ENCODE results near the gene ABHD11. TPM values are rescaled to one million over a fixed set of nuclear protein-coding genes. Genes with fewer than 3 reads are reported as not detected.

Gene ABHD11
- total and polyA plus RNA-seq, 2 experiments from 2014 or later, result 30.7 to 90.9 TPM

GRCh38 chr7:73768641-73769480 is 30.3 kb upstream of the ABHD11 start:
- no peak for TF ChIP-seq EZH2 (IDR thresholded peaks at IDR 0.05; ENCODE audit: borderline replicate concordance)
- no peak for TF ChIP-seq CTCF (IDR thresholded peaks at IDR 0.05; ENCODE audit: poor library complexity)
- TF ChIP-seq EZH2phosphoT487 (IDR thresholded peaks at IDR 0.05; ENCODE audit: low read depth, severe bottlenecking, unreplicated experiment), result no peak
- Histone ChIP-seq H3K27me3 (no peaks in the 10 kb centered on the region), H3K9me2 (replicated peaks; ENCODE audit: insufficient read depth) (no peaks in the 10 kb centered on the region), H4K20me1 (ENCODE audit: insufficient read depth, poor library complexity, severe bottlenecking) (no peaks in the 10 kb centered on the region), H3K27ac (peak overlapping the region; percentile 94), H2AFZ (no peak overlapping the region), H3K4me2 (peak overlapping the region; percentile 88), H3K9me3 (ENCODE audit: low read depth) (no peaks in the 10 kb centered on the region), H3K79me2 (peaks cover 14% of the 10 kb centered on the region), H3K4me1 (ENCODE audit: insufficient read depth) (peaks cover 1% of the 10 kb centered on the region), H3K36me3 (replicated peaks; ENCODE audit: insufficient read depth, low read depth) (no peaks in the 10 kb centered on the region), H3K4me3 (no peak overlapping the region)
- DNase-seq (ENCODE audit: low spot score), result no peak
- 92% methylated on average over 51 of the region's 53 CpGs for WGBS (ENCODE audit: low lambda C conversion rate, missing lambda C conversion rate)

GRCh38 chr7:73766556-73767229 is 28.1 kb upstream of the ABHD11 start:
- H3K79me2 ChIP-seq, result peaks cover 14% of the 10 kb centered on the region
- H3K36me3 ChIP-seq (replicated peaks; ENCODE audit: insufficient read depth, low read depth), result no peaks in the 10 kb centered on the region
- 81% methylated on average over 17 of the region's 17 CpGs for WGBS (ENCODE audit: low lambda C conversion rate, missing lambda C conversion rate)
- H3K4me1 ChIP-seq (ENCODE audit: insufficient read depth), result no peaks in the 10 kb centered on the region
- no peaks in the 10 kb centered on the region for H3K9me3 ChIP-seq (ENCODE audit: low read depth)
- H3K27me3 ChIP-seq, result no peaks in the 10 kb centered on the region
- DNase-seq (ENCODE audit: low spot score), result no peak
- no peaks in the 10 kb centered on the region for H3K9me2 ChIP-seq (replicated peaks; ENCODE audit: insufficient read depth)
- no peak overlapping the region for H3K27ac ChIP-seq
- no peaks in the 10 kb centered on the region for H4K20me1 ChIP-seq (ENCODE audit: insufficient read depth, poor library complexity, severe bottlenecking)
- H3K4me2 ChIP-seq, result no peak overlapping the region
- H3K4me3 ChIP-seq, result no peak overlapping the region
- H2AFZ ChIP-seq, result no peak overlapping the region
- no peak for TF ChIP-seq EZH2 (IDR thresholded peaks at IDR 0.05; ENCODE audit: borderline replicate concordance)
- TF ChIP-seq EZH2phosphoT487 (IDR thresholded peaks at IDR 0.05; ENCODE audit: low read depth, severe bottlenecking, unreplicated experiment), result no peak
- TF ChIP-seq CTCF (IDR thresholded peaks at IDR 0.05; ENCODE audit: poor library complexity), result no peak

- no peak for DNase-seq (ENCODE audit: low spot score)
- no peaks in the 10 kb centered on the region for H3K27me3 ChIP-seq
- no peaks in the 10 kb centered on the region for H3K79me2 ChIP-seq
- no peaks in the 10 kb centered on the region for H3K9me3 ChIP-seq (ENCODE audit: low read depth)
- H3K4me3 ChIP-seq, result no peak overlapping the region
- H4K20me1 ChIP-seq (ENCODE audit: insufficient read depth, poor library complexity, severe bottlenecking), result no peaks in the 10 kb centered on the region
- no peak overlapping the region for H2AFZ ChIP-seq
- no peak overlapping the region for H3K27ac ChIP-seq
- 80% methylated on average over 1 of the region's 1 CpG for WGBS (ENCODE audit: low lambda C conversion rate, missing lambda C conversion rate)
- H3K4me2 ChIP-seq, result no peak overlapping the region
- H3K36me3 ChIP-seq (replicated peaks; ENCODE audit: insufficient read depth, low read depth), result no peaks in the 10 kb centered on the region
- no peaks in the 10 kb centered on the region for H3K9me2 ChIP-seq (replicated peaks; ENCODE audit: insufficient read depth)
- no peaks in the 10 kb centered on the region for H3K4me1 ChIP-seq (ENCODE audit: insufficient read depth)
- no peak for TF ChIP-seq EZH2 (IDR thresholded peaks at IDR 0.05; ENCODE audit: borderline replicate concordance)
- no peak for TF ChIP-seq EZH2phosphoT487 (IDR thresholded peaks at IDR 0.05; ENCODE audit: low read depth, severe bottlenecking, unreplicated experiment)
- TF ChIP-seq CTCF (IDR thresholded peaks at IDR 0.05; ENCODE audit: poor library complexity), result no peak
These were observed 24.0 kb upstream of the ABHD11 start for GRCh38 chr7:73762659-73762999.
